HG02840 (cell line): ENCODE data around the gene DNHD1.

Source experiments
- ATAC-seq: cut with Tn5 transposase; IDR thresholded peaks from one replicate; pipeline ENCODE4 v1.9.1; 2021; ENCODE audit warnings: mild to moderate bottlenecking, moderate library complexity, moderate number of reproducible peaks; ENCODE audit not compliant: unreplicated experiment, low FRiP score

DNHD1 gene

DNA sequence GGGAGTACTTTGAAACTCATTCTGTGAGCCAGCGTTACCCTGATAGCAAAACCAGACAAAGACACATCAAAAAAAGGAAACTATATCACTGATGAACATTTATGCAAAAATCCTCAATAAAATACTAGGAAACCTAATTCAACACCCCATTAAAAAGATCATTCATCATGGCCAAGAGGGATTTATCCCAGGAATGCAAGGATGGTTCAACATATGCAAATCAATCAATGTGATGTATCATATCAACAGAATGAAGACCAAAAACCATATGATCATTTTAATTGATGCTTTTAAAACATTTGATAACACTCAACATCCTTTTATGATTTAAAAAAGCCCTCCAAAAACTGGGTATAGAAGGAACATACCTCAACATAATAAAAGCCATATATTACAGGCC lies 86.5 kb downstream of the DNHD1 start:
- no peak for ATAC-seq

DNA sequence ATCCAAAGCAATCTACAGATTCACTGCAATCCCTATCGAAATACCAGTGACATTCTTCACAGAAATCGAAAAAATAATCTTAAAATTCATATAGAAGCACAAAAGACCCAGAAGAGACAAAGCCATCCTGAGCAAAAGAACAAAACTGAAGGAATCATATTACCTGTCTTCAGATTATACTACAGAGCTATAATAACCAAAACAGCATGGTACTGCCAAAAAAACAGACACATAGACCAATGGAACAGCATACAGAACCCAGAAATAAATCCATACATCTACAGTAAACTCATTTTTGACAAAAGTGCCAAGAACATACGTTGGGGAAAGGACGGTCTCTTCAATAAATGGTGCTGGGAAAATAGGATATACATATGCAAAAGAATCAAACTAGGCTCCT lies 87.4 kb downstream of the DNHD1 start:
- no peak for ATAC-seq

DNA sequence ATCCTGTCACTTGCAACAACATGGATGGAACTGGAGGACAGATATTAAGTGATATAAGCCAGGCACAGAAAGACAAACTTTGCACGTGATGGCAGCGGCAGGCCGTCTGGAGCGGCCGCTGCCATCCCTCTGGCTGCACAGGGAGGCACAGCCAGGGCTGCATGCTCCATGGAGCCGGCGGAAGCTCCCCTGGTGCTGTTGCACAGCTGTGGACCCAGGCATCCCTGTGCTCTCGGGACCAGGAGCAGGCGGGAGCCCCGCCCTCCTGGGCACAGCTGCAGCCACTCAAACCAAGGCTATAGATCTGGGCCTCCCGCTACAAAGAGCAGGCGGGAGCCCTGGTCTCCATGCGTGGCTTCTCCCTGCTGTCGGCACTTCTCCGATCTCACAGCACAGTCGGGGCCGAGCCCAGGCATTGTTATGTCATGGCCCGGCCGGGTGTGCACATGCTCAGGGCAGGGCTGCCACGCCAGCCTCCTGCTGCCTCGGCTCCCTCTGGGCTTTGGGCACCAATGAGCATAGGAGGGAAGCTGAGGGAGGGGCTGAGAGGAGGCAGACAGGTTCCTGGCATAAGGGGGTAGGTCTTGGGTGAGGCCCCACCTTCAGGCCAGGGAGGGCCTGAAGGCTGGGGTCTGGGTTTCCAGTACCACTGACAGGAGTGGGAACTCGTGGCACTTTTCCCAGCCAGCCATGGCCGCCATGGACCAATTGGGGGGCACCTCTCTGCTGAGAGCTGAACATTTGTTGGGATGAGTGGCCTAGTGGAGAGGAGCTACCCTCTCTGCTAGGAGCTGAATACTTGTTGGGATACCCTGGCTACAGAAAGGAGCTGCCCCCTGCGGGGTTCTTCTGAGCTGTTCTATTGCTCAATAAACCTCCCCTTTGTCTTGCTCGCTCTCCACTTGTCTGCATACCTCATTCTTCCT lies 89.6 kb downstream of the DNHD1 start:
- no peak for ATAC-seq

DNA sequence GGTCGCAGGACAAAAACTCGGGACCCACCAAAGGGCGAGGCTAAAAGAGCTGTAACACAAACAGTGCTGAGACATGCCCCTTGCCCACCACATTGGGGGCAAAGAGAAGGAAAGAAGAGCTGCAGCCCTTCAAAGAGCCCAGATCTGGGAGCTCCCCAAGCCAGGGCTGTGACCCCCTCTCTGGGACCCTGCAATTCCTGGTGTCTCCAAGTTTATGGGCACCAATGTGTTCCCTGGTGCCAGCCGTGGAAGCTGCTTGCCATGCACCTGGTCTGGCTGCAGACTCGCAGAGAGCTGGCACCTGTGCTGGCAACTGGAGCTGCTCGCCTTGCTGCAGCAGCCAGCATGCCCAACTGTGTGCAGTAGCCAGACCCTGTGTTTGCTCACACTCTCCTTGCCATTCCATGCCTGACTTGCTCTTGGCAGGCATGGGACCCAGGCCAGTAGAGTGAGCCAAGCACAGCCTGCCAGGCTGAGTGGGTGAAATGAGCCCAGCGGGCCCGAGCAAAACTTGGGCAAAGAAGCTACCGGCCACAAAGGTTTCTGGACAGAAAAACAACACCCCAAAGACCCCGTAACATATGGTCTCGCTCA lies 90.4 kb downstream of the DNHD1 start:
- ATAC-seq, result no peak

GRCh38 chr11:6588018-6588417 lies 90.9 kb downstream of the DNHD1 start:
- no peak for ATAC-seq

DNA sequence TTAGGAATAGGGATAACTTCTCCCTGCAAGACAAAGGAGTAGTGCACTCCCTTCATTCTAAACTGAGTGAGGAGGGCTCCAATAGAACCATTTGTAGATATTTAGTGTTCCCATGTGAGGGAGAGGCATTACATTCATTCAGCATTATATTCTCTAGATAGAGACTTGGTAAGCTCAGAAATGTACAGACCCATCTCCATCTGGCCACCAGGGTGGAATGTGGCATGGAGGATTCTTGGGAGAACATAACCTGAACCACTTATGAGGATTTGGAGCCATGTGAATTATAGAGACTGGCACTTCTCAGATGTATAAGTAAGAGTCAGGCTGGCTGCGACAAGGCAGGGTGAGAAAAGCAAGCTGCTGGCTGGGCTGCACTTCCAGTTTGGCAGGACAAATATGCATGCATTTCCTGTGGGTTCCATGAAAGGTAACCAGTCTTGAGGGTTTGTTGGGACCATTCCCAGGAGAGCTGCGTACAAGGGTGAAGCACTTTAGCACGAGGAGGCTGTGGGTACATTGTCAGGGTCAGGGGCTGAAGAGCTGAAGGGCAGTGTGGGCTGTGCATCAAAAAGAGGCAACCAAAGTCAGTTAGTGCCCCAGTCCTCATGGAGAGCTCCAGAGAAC lies 97.2 kb downstream of the DNHD1 start:
- no peak for ATAC-seq

- ATAC-seq, result no peak
These were observed 99.3 kb downstream of the DNHD1 start for GRCh38 chr11:6596239-6596877.

- no peak for ATAC-seq
These were observed 101.5 kb downstream of the DNHD1 start for GRCh38 chr11:6598555-6598954.

- ATAC-seq, result no peak
These were observed 102.4 kb downstream of the DNHD1 start for GRCh38 chr11:6599449-6599848.

DNA sequence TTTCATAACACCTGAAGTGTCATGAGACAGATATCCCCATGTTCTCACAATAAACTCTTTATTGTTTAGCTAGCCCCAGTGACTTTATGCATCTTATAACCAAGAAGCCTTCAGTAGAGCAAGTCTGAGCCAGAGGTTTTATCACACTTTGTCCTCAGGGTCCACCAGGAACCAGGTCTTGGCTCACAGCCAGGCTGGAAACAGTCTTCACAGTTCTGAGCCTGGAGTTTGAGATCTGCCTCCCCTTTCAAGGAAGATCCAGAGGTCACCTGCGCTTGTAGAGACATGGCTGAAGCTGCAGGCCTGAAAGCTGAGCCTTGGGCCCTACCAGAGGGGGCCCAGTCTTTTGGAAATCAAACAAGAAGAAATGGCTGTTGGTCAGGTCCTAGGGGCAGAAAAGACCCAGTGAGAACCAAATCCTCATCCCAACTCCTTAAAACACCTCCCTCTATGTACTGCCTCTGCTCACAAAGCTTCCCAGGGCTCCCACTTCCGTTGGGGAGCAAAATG lies 102.9 kb downstream of the DNHD1 start:
- ATAC-seq, result no peak

DNA sequence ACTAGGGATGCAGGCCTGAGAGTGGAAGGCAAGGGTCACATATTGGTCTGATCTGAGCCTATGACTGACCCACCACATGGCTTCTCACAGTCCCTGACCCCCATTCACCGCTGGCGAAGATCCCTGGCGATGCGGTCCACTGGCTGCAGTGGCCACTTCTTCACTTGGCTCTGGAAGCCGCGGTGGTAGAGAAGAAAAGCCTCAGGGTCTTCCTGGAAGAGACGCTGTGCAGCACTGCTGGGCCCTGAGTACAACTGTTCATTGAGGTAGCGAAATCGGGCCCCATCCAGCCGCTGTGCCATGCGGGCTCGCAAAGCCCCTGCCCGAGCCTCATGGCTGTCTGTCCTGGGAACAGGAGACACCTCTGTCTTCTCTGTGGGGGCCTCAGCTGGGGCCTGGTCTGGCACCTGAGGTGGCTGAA lies 104.0 kb downstream of the DNHD1 start:
- no peak for ATAC-seq

DNA sequence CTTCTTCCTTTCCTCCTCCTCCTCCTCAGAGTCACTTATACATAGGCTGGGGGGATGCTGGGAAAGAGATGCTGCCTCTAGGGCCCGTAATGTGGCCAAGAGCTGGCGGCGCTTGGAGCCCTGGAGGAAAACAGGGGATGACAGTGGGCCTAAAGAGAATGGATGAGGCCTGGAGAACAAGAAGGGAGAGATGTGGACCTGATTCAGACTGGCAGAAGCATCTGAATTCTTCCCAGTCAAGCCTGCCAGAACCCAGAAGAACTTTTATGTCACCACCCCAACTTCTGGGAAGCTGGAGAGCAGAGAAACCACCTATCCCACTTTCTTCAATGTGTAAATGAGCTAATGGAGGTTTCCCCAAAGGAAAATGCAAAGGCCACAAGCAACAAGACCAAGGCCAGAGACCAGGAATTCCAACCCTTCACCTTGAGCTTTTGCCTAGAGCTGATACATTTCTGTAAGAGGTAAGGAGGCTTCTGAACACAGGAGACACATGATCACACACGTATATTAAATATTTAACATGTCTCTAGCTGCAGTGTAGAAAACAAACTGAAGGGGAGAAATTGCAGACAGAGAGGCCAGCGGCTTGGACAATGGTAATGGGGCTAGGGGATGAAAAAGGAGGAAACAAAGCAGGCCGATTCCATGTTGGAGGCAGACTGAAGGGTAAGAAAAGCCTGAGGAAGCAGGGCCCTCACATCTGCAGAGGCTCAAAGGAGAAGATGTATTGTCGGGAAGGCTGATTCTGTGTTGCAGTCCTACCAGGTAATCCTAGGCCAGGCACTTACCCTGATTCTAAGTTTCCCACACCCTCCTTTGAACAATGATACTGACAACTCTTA lies 105.2 kb downstream of the DNHD1 start:
- ATAC-seq, result no peak

DNA sequence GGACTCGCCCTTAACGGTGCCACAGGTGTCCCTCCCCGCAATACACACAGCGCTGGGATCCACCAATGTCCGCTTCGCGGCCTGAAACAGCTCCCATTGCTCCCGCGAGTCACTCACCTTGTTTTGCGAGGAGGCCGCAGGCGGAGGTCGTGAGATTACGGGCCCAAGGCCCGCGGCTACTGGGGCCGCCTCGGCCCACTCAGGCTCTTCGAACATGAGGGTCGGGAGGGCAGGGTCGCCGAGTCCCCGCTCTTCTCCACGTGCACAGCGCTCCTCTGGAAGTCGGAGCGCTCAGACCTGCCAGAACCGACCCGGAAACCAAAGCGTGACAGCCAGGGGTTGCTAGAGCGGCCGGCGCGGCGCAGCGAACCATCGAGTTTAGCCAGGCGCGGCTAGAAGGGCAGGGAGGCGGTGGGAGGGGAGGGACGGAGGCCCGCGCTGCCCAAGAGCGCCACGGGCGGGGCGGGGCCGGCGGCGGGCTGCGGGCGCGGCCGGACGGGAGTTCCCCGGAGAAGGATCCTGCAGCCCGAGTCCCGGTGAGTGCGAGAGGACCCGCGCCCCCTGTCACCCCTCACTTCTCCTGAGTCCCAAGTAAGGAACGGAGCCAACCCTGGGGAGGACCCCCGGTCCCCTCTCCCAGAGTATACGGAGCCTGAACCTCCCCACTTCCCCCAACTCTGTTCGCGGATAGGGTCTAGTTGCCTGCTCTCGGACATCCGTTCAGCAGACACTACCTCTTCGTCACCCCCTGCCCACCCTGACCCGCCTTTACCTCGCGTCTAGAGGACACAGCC lies 106.4 kb downstream of the DNHD1 start, which contains the start of the genes ILK and RRP8:
Gene ILK, plus strand, starts transcription at position 488 of the 794 bp plus-strand sequence. CDS start 498 bp downstream, outside the sequence.
Gene RRP8, minus strand, starts transcription at position 330 of the 794 bp plus-strand sequence. Its CDS starts 114 bp downstream, at position 216.
- ATAC-seq, result peak; percentile 64

- ATAC-seq, result peak; percentile 33
These were observed 107.1 kb downstream of the DNHD1 start for GRCh38 chr11:6604081-6604626.

DNA sequence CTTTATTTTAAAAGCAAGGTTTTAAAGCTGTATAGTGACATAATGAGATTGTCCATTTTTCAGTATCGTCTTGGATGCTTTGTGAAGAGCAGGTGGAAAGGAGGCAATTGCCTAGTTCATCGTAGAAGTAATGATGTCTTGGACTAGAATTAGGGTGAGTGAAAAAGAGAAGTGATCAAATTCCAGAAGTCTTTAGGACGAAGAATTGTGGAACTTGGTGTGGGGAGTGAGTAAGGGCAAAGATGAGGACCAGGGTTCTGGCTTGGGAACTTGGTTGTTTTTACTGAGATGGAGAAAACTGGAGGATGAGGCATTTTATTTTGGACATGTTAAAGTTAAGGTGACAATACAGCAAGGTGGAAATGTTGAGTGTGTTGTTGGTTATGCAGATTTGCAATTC lies 107.7 kb downstream of the DNHD1 start:
- no peak for ATAC-seq

DNA sequence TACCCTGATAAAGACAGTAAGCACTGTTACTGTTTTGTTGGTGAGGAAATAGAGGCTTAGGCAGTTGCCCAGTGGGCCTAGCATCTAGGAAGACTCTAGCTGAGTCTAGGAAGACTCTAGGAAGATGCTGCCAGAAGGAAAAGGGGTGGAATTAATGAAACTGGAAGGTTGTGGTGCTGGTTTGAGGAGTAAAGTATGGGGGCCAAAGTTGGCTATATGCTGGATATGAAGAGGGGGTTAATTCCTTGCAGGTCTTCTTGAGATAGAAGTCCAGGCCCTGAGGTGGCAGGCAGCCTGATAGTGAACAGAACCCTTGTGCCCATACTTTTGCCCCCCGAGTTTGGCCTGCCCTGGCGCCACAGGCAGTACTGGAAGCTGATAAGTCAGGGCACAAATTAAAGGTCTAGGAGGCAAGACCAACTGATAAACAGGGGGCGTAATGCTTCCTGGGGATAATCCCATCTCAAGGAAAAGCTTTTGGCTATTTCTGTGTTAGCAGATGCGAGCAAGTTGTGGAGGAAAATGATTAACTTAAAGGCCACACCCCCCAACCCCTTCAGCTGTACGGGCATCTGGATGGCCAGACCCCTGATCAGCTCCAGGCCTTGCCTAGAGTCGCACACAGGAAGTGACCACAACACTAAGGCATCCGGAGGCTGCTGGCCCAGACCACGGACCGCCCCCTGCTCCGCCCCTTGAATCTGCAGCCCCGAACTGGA lies 109.5 kb downstream of the DNHD1 start:
- peak; percentile 39 for ATAC-seq

- ATAC-seq, result no peak
These were observed 110.2 kb downstream of the DNHD1 start for GRCh38 chr11:6607190-6607795.
